HPDE6-E6E7 (cell line): ENCODE data around the gene CLDN25.

Source experiments
- DNase-seq: peaks from one replicate; pipeline ENCODE4 v3.0.0; 2011; ENCODE audit warnings: missing footprints; ENCODE audit errors: extremely low spot score

The CLDN25 gene

DNA sequence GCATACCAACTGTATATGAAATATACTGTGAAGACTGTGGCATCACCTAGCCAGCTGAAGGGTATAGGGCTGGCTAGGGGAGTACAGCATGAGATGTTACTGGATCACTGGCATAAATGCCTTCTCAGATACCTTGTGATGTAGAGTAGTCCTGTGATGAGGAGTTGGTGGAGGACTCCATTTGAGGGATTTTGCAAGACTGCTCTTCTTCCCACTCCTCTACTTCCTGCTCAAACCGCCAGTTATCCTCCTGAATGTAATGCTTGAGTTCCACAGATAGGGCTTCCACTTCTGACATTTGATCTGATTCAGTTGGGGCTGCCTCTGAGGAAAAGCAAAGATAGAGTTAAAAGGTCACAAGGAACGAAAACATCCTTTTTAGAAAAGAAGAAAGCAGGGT lies 29.3 kb downstream of the CLDN25 start:
- DNase-seq: no peak

DNA sequence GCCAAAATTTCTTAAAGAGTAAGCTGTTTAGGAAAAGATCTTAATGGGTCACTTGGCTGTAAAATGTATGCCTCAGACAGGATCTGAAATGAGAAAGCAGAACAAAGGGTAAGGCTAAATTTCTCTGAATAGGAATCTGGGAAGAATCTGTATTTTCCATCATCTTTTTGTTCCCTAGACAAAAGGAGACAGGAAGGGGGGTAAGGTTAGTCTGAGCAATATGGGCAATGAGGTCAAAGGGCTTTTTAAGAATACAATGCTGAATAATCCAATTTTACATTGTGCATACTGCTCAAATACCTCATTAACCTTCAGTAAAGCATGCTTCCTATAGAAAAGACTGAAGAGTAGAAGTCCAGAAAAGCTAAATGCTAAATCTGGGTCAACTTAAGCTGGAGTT lies 34.6 kb downstream of the CLDN25 start:
- DNase-seq: no peak

DNA sequence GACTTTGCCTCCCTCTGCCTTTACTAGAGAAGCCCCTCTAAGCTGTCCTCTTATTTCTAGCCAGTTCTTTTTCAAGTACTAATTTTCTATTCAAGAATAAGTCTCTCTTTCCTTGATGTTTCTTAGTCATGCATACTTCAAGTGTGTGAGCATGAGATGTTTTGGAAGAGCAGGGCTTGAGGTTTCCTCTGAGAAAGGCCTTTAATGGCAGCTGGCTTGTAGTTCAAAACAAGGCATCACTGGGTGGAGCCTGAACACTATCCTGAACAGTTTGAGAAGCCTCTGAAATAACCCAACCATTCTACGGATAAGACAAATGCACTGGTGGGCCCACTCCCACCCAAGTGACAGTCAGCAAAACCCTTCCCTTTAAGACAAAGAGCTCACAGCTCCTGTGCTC lies 37.6 kb downstream of the CLDN25 start:
- DNase-seq: no peak

DNA sequence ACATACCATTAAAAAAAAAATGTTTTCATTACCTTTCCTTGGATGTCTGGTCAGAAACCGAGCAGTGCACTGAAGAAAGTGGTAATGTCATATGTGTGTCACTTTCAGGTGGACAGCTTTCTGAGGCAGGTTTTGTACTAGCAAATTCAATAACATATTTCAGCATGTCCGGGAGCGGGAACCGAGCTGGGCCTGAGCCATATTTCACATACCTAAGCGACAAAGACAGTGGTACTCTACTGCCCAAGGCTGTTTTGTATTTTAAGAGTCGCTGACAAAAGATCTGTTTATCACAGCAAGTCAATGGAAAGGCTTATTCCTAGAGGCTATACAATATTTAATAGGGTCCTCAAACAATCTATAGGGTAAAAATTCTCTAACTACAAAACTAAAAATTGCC lies 38.0 kb downstream of the CLDN25 start:
- no peak for DNase-seq

DNA sequence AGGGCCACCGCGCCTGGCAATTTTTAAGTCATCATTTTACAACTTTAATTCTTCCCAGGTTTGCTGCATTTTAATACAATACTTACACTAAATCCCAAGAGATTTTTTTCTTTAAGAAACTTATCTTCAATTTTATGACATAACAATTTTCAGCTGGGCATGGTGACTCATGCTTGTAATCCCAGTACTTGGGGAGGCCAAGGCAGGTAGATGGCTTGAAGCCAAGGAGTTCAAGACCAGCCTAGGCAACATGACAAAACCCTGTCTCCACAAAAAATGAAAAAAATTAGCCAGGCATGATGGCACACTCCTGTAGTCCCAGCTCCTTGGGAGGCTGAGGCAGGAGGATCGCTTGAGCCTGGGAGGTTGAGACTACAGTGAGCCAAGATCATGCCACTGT lies 38.8 kb downstream of the CLDN25 start:
- no peak for DNase-seq

DNA sequence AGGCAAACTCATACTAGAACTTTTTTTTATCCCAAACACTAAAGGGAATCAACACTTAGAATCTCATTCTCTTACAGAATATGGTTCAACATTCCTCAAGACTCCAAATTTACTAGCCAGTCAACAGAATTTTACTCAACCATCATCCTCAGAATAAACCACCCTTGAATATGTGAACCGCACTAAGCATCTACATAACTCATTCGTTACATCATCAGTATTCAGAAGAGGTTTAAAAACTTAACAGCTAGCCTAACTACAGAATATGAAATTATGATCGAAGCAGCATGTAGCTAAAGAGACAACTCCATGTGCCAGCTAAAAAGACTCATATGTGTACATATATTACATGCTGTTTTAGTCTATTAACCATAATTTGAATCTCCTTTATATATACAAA lies 47.9 kb downstream of the CLDN25 start:
- no peak for DNase-seq

DNA sequence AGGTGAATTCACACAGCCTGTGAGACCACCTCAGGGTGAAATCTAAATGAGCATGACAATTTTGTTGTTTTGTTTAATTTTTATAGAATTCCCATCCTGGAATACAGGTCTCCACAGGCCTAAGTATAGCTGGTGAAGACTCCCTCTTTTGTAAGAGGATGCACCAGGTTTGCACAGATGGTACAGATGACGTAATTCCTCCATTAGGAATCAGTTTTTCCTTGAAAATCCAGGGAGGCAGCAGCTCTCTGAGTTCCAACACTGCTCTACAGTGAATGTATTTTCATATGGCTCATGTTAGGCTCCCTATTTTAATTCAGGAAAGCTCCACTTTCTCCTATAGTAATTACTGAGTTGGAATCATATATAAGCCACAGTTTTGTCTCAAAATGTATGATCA lies 48.6 kb downstream of the CLDN25 start:
- DNase-seq: no peak

DNA sequence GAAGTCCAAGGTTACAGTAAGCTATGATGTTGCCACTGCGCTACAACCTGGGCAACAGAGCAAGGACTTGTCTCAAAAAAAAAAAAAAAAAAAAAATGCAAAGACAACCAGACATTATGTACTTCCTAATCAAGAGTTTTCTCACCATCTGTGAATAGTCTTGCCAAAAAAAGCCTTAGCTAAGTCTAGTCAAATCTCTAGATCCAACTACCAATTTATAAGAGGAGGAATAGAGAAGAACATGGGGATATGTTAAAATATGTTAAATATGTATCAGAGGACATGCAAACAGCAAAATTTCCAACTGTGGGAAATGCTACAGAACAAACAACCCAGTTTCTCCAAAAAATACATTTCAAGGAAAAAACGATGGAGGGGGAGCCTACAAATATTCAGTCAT lies 50.2 kb downstream of the CLDN25 start:
- DNase-seq: no peak
